ENCODE results near the gene HS3ST5.

GRCh38 chr6:114083251-114083650 is 259.6 kb downstream of the HS3ST5 start:
- no peak for TF ChIP-seq CTCF (IDR thresholded peaks at IDR 0.05; ENCODE audit: insufficient read depth, low read depth, low read length)
- TF ChIP-seq EZH2 (IDR thresholded peaks at IDR 0.05; ENCODE audit: insufficient read depth, low read length): no peak

All from astrocyte (in vitro differentiated cells and primary cell).